ENCODE data around the gene CST9L.

DNA sequence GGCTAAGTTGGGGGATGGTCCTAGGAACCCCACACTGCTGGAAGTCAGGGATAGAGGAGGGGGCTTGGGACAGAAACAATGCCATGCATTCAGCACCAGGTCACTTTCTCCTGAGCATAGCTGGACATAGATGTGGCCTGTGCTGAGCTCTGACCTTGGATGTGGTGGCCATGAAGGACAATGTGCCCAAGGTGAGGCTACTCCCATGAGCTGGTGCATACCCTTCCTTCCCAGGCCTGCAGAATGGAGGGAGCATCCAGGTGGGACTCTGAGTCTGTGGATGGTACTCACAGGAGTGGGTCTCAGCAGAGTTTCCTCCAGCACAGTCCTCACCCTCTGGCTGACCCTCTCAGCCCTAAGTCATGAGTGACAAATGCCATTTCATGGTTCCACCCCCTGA lies 16.9 kb downstream of the CST9L start:
- TF ChIP-seq CTCF (IDR thresholded peaks at IDR 0.05) (no peak), POLR2A (IDR thresholded peaks at IDR 0.05) (no peak)

Measured in right lobe of liver (tissue), 4 donors.